ENCODE data around the gene POMGNT2.

DNA sequence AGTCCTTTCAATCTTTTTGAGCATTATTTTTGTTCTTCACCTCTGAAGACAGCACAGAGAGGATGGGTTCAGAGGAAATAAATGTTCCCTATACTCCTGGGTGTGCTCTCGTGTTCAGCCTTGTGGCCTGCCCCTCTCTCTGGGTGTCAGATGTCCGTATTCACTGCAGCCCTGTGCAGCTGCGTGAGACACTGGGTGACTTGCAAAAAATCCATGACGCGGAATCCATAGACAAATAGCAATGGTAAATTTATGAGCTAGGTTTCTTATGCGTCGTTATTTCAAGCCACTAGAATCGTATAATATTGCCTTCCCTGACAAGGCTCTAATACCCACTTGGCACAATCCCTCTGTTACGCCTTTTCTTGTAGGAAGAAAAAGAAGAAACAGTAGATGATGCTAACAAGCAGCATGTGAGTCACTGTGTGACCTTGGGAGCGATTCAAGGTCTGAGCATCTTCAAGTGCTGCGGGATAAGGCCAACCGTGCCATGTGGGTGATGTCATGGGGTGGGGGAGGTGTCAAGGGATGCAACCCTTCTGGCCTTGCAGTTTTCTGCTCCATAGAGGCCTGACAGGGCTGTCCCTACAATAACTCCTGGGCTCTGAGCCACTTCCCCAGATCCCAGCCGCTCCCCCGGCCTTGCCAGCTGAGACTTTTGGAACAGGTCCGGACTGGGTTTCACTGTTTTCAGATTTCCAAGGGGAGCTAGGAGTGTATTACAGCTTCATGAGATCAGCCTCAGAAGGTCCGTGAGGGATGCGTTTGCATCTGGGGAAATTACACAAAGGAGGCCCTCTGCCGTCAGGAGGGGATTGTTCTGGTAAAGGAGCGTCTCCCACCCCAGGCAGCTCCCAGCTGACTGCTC is 47.6 kb upstream of the POMGNT2 start:
- TF ChIP-seq, protein P1, sequence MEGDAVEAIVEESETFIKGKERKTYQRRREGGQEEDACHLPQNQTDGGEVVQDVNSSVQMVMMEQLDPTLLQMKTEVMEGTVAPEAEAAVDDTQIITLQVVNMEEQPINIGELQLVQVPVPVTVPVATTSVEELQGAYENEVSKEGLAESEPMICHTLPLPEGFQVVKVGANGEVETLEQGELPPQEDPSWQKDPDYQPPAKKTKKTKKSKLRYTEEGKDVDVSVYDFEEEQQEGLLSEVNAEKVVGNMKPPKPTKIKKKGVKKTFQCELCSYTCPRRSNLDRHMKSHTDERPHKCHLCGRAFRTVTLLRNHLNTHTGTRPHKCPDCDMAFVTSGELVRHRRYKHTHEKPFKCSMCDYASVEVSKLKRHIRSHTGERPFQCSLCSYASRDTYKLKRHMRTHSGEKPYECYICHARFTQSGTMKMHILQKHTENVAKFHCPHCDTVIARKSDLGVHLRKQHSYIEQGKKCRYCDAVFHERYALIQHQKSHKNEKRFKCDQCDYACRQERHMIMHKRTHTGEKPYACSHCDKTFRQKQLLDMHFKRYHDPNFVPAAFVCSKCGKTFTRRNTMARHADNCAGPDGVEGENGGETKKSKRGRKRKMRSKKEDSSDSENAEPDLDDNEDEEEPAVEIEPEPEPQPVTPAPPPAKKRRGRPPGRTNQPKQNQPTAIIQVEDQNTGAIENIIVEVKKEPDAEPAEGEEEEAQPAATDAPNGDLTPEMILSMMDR (IDR thresholded peaks at IDR 0.05; ENCODE audit: low read length): no peak
- no peak for TF ChIP-seq EZH2 (IDR thresholded peaks at IDR 0.05; ENCODE audit: borderline replicate concordance, low read length)
